ENCODE data around the gene METTL3.

DNA sequence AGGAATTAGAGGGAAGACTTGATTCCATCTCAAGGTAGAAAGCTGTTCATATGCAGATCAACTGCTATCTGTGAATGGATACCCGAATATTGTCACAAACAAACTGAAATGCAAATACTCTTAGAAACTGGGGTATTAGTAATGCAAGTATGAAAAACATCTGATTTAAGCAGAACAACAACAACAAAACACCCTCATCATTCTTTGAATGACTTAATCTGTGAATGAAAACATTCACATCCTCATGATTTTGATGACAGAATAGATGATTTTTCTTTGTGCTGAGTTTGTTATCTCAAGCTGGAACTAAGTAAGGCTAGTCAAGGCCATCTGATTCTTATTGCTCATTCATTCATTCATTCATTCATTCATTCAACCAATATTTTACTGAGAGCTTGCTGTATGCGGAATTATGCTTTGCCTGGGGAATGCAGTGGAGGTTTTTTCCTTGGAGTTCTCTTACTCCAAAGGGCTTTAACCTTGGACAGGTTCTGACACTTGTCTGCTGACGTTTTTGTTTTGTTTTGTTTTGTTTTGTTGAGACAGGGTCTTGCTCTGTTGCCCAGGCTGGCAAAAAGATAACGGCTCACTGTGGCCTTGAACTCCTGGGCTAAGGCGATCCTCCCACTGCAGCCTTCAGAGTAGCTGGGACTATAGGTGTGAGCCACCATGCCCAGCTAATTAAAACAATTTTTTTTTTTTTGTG, 45.4 kb upstream of the METTL3 start:
- TF ChIP-seq, protein P1, sequence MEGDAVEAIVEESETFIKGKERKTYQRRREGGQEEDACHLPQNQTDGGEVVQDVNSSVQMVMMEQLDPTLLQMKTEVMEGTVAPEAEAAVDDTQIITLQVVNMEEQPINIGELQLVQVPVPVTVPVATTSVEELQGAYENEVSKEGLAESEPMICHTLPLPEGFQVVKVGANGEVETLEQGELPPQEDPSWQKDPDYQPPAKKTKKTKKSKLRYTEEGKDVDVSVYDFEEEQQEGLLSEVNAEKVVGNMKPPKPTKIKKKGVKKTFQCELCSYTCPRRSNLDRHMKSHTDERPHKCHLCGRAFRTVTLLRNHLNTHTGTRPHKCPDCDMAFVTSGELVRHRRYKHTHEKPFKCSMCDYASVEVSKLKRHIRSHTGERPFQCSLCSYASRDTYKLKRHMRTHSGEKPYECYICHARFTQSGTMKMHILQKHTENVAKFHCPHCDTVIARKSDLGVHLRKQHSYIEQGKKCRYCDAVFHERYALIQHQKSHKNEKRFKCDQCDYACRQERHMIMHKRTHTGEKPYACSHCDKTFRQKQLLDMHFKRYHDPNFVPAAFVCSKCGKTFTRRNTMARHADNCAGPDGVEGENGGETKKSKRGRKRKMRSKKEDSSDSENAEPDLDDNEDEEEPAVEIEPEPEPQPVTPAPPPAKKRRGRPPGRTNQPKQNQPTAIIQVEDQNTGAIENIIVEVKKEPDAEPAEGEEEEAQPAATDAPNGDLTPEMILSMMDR (IDR thresholded peaks at IDR 0.05) = no peak
- TF ChIP-seq POLR2A (IDR thresholded peaks at IDR 0.05) = no peak
